Body of pancreas (tissue), 4 donors: ENCODE results near the gene NSF. TPM values are rescaled to one million over a fixed set of nuclear protein-coding genes. Genes with fewer than 3 reads are reported as not detected.

Source experiments
- ATAC-seq: fragments of 150-250 bp; one replicate; pipeline ENCODE4 v1.9.1; 2016
- DNase-seq, 4 donors: peaks; one replicate each; pipeline ENCODE4 v3.0.0-alpha.2; 2019
- H3K27ac ChIP-seq, 4 donors: fragments of 200-600 bp; sonication (generic); 1 replicate in 3 of 4; 2 replicates in 1 of 4; pipeline versions ENCODE4 v1.5.1 to v1.6.1; 2016 to 2019; ENCODE audit warnings: mild to moderate bottlenecking in 1 of 4, mixed read lengths in 1 of 4, moderate library complexity in 1 of 4
- H3K27me3 ChIP-seq, 2 donors: fragments of 200-600 bp; sonication (generic); one replicate each; pipeline ENCODE4 v1.6.0; 2016; ENCODE audit warnings: mild to moderate bottlenecking in 1 of 2
- H3K36me3 ChIP-seq, 2 donors: fragments of 200-600 bp; sonication (generic); replicated peaks in 1 of 2; 2 replicates each; pipeline ENCODE4 v1.5.1; 2016; ENCODE audit warnings: low read depth in 2 of 2; ENCODE audit not compliant: insufficient read depth in 1 of 2
- H3K4me1 ChIP-seq: fragments of 200-600 bp; sonication (generic); one replicate; pipeline ENCODE4 v1.6.0; 2016
- H3K4me3 ChIP-seq, 2 donors: fragments of 200-600 bp; sonication (generic); 1 replicate in 1 of 2; 2 replicates in 1 of 2; pipeline ENCODE4 v1.5.1; 2016 to 2019
- H3K9me3 ChIP-seq, 3 donors: fragments of 200-600 bp; sonication (generic); 1 replicate in 2 of 3; 2 replicates in 1 of 3; pipeline ENCODE4 v1.5.1; 2016
- CTCF ChIP-seq, 7 experiments: fragments of 450-650 bp in 4 of 7; fragments of 200-600 bp in 3 of 7; sonication (generic) in 3 of 7; IDR thresholded peaks; one replicate each; pipeline ENCODE4 v1.5.1; 2016 to 2019; ENCODE audit warnings: antibody characterized with exemption in 7 of 7
- POLR2A ChIP-seq, 3 donors: fragments of 450-650 bp; IDR thresholded peaks; one replicate each; pipeline ENCODE4 v1.6.1; 2016; ENCODE audit warnings: antibody characterized with exemption in 3 of 3, mild to moderate bottlenecking in 2 of 3
- WGBS, 2 donors: methylation state at CpG; one replicate each; pipeline ENCODE4 v1.1.5; 2017; 5-methylcytosine and 5-hydroxymethylcytosine counted together
- intact Hi-C: fragments of 100-400 bp; cut with DNase I; formaldehyde crosslinking; loops from one replicate; pipeline ENCODE4 v1.15.1; 2023
- total RNA-seq, 2 donors: library from RNA; depleted of rRNA; stranded (reverse); fragments of >200 nt; gene quantifications; one replicate each; pipeline ENCODE4 v1.1.0, GENCODE V29; 2016

NSF gene
- total RNA-seq, 2 donors from 2014 or later: 9.9 to 32.9 TPM

DNA sequence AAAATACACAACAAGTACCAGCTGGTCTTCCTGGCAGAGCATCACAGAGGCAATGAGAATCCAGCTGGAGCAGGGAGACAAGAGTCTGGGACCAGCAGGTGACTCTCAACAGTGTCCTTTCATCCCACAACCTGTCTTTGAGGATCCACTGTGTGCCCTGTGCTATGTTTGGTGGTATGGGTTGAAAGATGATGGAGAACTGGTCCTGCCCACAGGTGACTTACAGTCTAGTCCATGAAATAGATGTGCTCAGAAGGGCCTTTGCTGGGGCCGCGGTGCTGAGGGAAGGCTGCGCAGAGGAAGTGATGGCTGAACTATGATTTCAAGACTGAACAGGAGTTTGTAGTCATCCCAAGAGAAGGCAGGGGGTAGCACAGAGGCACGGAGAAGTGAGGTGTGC, 210.1 kb downstream of the NSF start:
- ATAC-seq (no peak), DNase-seq (no peak)
- TF ChIP-seq POLR2A (IDR thresholded peaks at IDR 0.05): no peak
- TF ChIP-seq CTCF (IDR thresholded peaks at IDR 0.05): no peak
- Histone ChIP-seq H3K4me1 (no peaks in the 10 kb centered on the region), H3K36me3 (no peaks in the 10 kb centered on the region), H3K9me3 (no peaks in the 10 kb centered on the region), H3K27ac (no peak overlapping the region), H3K27me3 (no peaks in the 10 kb centered on the region), H3K4me3 (no peak overlapping the region)
- 86 to 93% methylated on average over 4 of the region's 4 CpGs for WGBS, 2 donors
- intact Hi-C loops: no loop called here

GRCh38 chr17:46802800-46803199, 212.3 kb downstream of the NSF start:
- H3K27me3 ChIP-seq: no peaks in the 10 kb centered on the region
- H3K27ac ChIP-seq: no peak overlapping the region
- ATAC-seq (no peak), DNase-seq (no peak)
- no peak overlapping the region for H3K4me3 ChIP-seq
- no peaks in the 10 kb centered on the region for H3K9me3 ChIP-seq
- TF ChIP-seq POLR2A (IDR thresholded peaks at IDR 0.05): no peak
- no peak for TF ChIP-seq CTCF (IDR thresholded peaks at IDR 0.05)
- intact Hi-C loops: no loop called here
- H3K4me1 ChIP-seq: no peaks in the 10 kb centered on the region
- 74 to 81% methylated on average over 7 of the region's 7 CpGs for WGBS, 2 donors
- H3K36me3 ChIP-seq: no peaks in the 10 kb centered on the region

DNA sequence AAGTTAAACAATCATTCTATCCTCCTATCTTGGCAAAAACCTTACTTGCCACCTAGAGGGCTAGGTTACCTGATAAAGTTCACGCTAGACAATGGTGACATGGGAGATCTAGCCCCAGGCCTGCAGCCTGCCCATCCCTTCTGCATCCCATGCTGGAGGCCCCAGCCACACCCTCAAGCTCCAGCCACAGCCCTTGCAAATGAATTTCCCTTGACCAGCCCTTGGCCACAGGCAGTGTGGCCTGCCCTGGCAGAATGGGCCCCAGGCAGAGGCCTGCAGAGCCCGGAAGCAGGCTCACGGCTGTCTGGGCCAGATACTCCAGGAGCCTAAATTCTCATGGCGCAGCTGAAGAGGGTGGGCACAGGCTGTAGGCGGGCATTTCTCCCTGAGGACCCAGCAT, 213.1 kb downstream of the NSF start:
- no peak overlapping the region for H3K4me3 ChIP-seq
- no peaks in the 10 kb centered on the region for H3K27me3 ChIP-seq
- WGBS, 2 donors: 89 to 94% methylated on average over 4 to 5 of the region's 5 CpGs
- no peak for TF ChIP-seq POLR2A (IDR thresholded peaks at IDR 0.05)
- no peak for TF ChIP-seq CTCF (IDR thresholded peaks at IDR 0.05)
- no peaks in the 10 kb centered on the region for H3K4me1 ChIP-seq
- H3K36me3 ChIP-seq: no peaks in the 10 kb centered on the region
- intact Hi-C loops: no loop called here
- no peaks in the 10 kb centered on the region for H3K9me3 ChIP-seq
- H3K27ac ChIP-seq: no peak overlapping the region
- ATAC-seq (no peak), DNase-seq (no peak)

- Histone ChIP-seq H3K36me3 (no peaks in the 10 kb centered on the region), H3K27me3 (no peaks in the 10 kb centered on the region), H3K4me1 (no peaks in the 10 kb centered on the region), H3K9me3 (no peaks in the 10 kb centered on the region), H3K4me3 (no peak overlapping the region), H3K27ac (no peak overlapping the region)
- DNase-seq (no peak), ATAC-seq (no peak)
- 88 to 90% methylated on average over 4 to 6 of the region's 6 CpGs for WGBS, 2 donors
- TF ChIP-seq POLR2A (IDR thresholded peaks at IDR 0.05) (no peak), CTCF (IDR thresholded peaks at IDR 0.05) (no peak)
- intact Hi-C loops: no loop called here
Observed at GRCh38 chr17:46805771-46806170, 215.3 kb downstream of the NSF start.

Other genes with a start within 250 kb of the NSF start
- 10 to 100 TPM in 1 of 2 donors, 1 to 10 TPM in 1; 5.7 to 16.2 TPM for gene ARL17B, start 228.9 kb upstream of the NSF start, total RNA-seq
- 10 to 100 TPM in 1 of 2 donors, 1 to 10 TPM in 1; 8.2 to 12.7 TPM for gene LRRC37A2, start 78.2 kb upstream of the NSF start, total RNA-seq
- 10 to 100 TPM; 10.1 to 13.8 TPM for gene ARL17A, start 11.0 kb upstream of the NSF start, total RNA-seq
- gene WNT3, start 228.0 kb downstream of the NSF start, total RNA-seq: 1 to 10 TPM in 1 of 2 donors, under 1 TPM in 1; 0.26 to 1.6 TPM